Adrenal gland (tissue), 12 donors: ENCODE measurements around the gene CWC27. TPM values are rescaled to one million over a fixed set of nuclear protein-coding genes. Genes with fewer than 3 reads are reported as not detected.

Source experiments
- DNase-seq, 7 donors: peaks; one replicate each; pipeline ENCODE4 v3.0.0-alpha.2; 2019 to 2020
- H3K27ac ChIP-seq, 5 donors: fragments of 200-600 bp; sonication (generic) in 4 of 5; 1 replicate in 3 of 5; 2 replicates in 2 of 5; pipeline versions ENCODE4 v1.5.1 to v1.8.0; 2016 to 2020; ENCODE audit warnings: mild to moderate bottlenecking in 1 of 5
- H3K27me3 ChIP-seq: fragments of 200-600 bp; 2 replicates; pipeline ENCODE4 v1.8.0; 2021
- H3K36me3 ChIP-seq, 2 donors: fragments of 200-600 bp; replicated peaks in 1 of 2; 1 replicate in 1 of 2; 2 replicates in 1 of 2; pipeline versions ENCODE4 v1.5.1 to v1.8.0; 2018 to 2022
- H3K4me1 ChIP-seq, 2 donors: fragments of 200-600 bp; replicated peaks in 1 of 2; 1 replicate in 1 of 2; 2 replicates in 1 of 2; pipeline versions ENCODE4 v1.5.1 to v1.8.0; 2018 to 2021
- H3K4me3 ChIP-seq, 4 donors: fragments of 200-600 bp; sonication (generic) in 3 of 4; one replicate each; pipeline ENCODE4 v1.5.1; 2016 to 2018
- H3K9me3 ChIP-seq, 3 donors: fragments of 200-600 bp; sonication (generic) in 1 of 3; replicated peaks in 1 of 3; 1 replicate in 2 of 3; 2 replicates in 1 of 3; pipeline versions ENCODE4 v1.5.1 to v1.8.0; 2016 to 2021
- POLR2A ChIP-seq, 2 donors: fragments of 450-650 bp; IDR thresholded peaks; one replicate each; pipeline ENCODE4 v1.6.1; 2017; ENCODE audit warnings: antibody characterized with exemption in 2 of 2, mild to moderate bottlenecking in 2 of 2, moderate library complexity in 1 of 2
- whole genome bisulfite sequencing, 4 donors: extraction: QIAGEN DNeasy Blood & Tissue Kit in 2 of 4; methylation state at CpG; one replicate each; pipeline versions ENCODE4 v1.1.5 to v1.1.7; 2013 to 2017; 5-methylcytosine and 5-hydroxymethylcytosine counted together
- intact Hi-C, 2 donors: fragments of 100-400 bp; cut with DNase I; formaldehyde crosslinking; loops; one replicate each; pipeline versions ENCODE4 v1.14.1 to v1.15.0; 2022 to 2023
- polyA plus RNA-seq, 3 donors: library from polyadenylated mRNA; stranded (reverse); fragments of 200-250 nt in 2 of 3; fragments of 350-450 nt in 1 of 3; fragmentation: Illumina TruSeq in 1 of 3; extraction: RNeasy Lipid Tissue Mini Kit (QIAGEN cat#74804) in 1 of 3; gene quantifications; one replicate each; pipeline ENCODE4 v1.2.3, GENCODE V29; 2013 to 2014
- total RNA-seq, 9 donors: library from RNA; depleted of rRNA in 4 of 9; stranded (reverse); fragments of >200 nt in 4 of 9; fragments of 120-200 nt in 1 of 9; fragmentation: NEBNext Ultra II Directional in 1 of 9; extraction: Animal tissue kit (Norgen Biotek cat#: 25700) in 1 of 9; gene quantifications; one replicate each; pipeline versions ENCODE4 v1.1.0 to v1.2.4, GENCODE V29; 2013 to 2023
- TF ChIP-seq, protein P1 (sequence below), 6 experiments: fragments of 450-650 bp in 4 of 6; fragments of 200-600 bp in 2 of 6; sonication (generic) in 1 of 6; IDR thresholded peaks; 1 replicate in 5 of 6; 2 replicates in 1 of 6; pipeline versions ENCODE4 v1.5.1 to v1.8.0; 2016 to 2021; ENCODE audit warnings: antibody characterized with exemption in 6 of 6, mild to moderate bottlenecking in 2 of 6, moderate library complexity in 1 of 6
- donor health status: healthy with polysubstance abuse.
- donor health status: Bipolar disorder and iron deficiency.
- donor health status: DM: yes; HTN: yes; CAD: no.
- donor health status: DM: no; HTN: no; CAD: no.
- donor health status: DM: no; HTN: no; CAD: no.
- donor health status: DM: yes; HTN: yes; CAD: no.

CWC27 gene
- total and polyA plus RNA-seq, 12 donors = 7.3 to 31.0 (median 15.6) TPM

DNA sequence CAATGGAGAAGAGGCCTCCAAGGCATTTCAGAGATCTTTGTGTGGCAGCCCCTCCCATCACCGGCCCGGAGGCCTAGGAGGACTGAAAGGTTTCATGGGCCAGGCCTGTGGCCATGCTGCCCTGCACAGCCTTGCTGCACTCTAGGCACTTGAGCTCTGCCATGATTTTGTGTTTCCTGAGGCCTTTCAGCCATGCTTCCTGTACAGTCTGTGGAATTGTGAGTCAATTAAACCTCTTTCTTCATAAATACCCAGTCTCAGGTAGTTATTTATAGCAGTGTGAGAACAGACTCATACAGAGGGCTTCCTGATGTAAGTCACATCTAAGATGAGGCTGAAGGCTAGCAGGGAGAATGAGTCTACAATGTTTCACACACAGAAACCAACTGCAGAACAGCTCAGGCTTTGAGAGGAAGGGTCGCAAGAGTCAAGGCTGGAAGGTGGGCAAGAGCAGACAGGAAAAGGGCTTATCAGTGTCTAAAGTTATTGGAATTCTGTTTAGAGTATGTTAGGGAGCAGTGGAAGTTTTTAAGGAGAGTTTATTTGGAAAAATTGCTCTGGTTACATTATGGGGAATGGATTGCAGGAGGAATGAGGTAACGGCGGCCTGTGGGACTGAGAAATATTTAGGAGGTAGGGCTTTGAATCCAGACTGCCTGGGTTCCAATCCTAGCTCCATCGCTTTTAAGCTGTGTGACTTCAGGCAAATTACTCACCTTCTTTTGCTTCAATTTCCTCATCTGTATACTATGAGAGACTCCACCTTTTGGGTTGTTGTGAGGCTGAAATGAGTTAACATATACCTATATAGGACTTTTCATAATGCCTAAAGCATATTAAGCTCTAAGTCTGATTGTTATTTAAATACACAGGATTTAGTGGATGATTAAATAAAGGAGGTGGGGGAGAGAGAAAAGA lies 291.2 kb downstream of the CWC27 start:
- Histone ChIP-seq H3K4me3 (no peak overlapping the region), H3K27me3 (no peaks in the 10 kb centered on the region), H3K9me3 (no peaks in the 10 kb centered on the region), H3K36me3 (no peaks in the 10 kb centered on the region), H3K4me1 (peaks cover 0 to 9% of the 10 kb centered on the region in 2 donors), H3K27ac (no peak overlapping the region)
- TF ChIP-seq, protein P1, sequence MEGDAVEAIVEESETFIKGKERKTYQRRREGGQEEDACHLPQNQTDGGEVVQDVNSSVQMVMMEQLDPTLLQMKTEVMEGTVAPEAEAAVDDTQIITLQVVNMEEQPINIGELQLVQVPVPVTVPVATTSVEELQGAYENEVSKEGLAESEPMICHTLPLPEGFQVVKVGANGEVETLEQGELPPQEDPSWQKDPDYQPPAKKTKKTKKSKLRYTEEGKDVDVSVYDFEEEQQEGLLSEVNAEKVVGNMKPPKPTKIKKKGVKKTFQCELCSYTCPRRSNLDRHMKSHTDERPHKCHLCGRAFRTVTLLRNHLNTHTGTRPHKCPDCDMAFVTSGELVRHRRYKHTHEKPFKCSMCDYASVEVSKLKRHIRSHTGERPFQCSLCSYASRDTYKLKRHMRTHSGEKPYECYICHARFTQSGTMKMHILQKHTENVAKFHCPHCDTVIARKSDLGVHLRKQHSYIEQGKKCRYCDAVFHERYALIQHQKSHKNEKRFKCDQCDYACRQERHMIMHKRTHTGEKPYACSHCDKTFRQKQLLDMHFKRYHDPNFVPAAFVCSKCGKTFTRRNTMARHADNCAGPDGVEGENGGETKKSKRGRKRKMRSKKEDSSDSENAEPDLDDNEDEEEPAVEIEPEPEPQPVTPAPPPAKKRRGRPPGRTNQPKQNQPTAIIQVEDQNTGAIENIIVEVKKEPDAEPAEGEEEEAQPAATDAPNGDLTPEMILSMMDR (IDR thresholded peaks at IDR 0.05) = no peak
- TF ChIP-seq POLR2A (IDR thresholded peaks at IDR 0.05) = no peak
- DNase-seq = no peak
- WGBS, 4 donors = 83 to 93% (median 91%) methylated on average over 6 of the region's 6 CpGs
- intact Hi-C loops = no loop called here

DNA sequence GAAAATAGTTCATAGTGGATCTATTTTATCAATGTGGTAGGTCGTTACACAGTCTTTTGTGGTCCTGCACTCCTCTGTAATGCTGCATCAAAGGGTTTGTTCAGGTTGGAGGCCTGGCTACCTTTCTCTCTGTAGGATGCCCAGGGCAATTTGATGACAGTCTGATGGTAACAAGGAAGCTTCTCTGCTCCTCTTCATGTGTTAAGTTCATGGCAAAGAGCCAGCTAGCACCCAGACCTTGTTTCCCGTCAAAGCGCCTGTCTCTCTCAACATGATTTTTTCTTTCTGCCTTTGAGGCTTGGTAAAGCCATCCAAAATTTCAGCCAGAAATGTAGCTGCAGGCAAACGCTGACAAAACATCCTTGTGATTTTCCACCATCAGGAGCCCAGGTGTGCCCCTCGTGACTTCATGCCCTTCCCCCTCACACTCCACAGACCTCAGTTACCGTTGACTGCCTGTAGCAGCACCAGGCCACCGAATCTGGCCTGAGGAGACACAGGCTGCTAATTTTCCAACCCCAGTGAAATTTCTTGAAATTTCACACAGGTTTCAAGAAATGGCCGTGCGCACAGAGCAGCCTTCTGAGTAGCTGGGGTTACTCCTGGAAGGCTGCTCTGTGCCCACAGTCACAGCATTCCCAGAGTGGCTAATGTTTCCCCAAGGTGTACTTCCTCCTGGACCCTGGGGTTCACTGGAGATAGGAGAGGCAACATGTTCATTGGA lies 292.7 kb downstream of the CWC27 start:
- Histone ChIP-seq H3K27ac (no peak overlapping the region), H3K27me3 (no peaks in the 10 kb centered on the region), H3K36me3 (no peaks in the 10 kb centered on the region), H3K4me3 (no peak overlapping the region), H3K4me1 (peaks cover 0 to 9% of the 10 kb centered on the region in 2 donors), H3K9me3 (no peaks in the 10 kb centered on the region)
- TF ChIP-seq POLR2A (IDR thresholded peaks at IDR 0.05) = no peak
- TF ChIP-seq, protein P1 (IDR thresholded peaks at IDR 0.05) = no peak
- DNase-seq = peak in 1 of 7 donors; percentile 55
- WGBS, 4 donors = 79 to 86% (median 79%) methylated on average over 8 to 9 of the region's 9 CpGs
- intact Hi-C loops = no loop called here

DNA sequence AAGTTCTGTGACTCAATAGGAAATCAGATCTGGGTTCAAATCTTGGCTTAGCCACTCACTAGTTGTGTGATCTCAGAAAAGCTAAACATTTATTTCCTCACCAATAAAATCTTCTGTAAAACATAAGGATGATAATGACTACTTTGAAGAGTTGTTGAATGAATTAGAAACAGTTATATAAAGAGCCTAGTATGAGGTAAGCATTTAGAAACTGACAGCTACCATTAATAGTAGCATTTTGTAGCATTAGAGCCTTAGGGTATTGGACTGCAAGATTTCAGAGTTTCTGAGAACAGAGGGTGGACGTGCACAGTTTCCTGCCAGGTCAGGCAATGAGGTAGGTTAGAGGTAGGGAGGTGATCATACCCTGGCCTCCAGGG lies 293.2 kb downstream of the CWC27 start:
- H3K27me3 ChIP-seq = no peaks in the 10 kb centered on the region
- no peak overlapping the region for H3K27ac ChIP-seq
- H3K4me1 ChIP-seq = peaks cover 0 to 9% of the 10 kb centered on the region in 2 donors
- DNase-seq = no peak
- no peaks in the 10 kb centered on the region for H3K9me3 ChIP-seq
- no peak overlapping the region for H3K4me3 ChIP-seq
- intact Hi-C loops = no loop called here
- WGBS, 4 donors = 79 to 95% (median 83%) methylated on average over 1 of the region's 1 CpG
- TF ChIP-seq POLR2A (IDR thresholded peaks at IDR 0.05) = no peak
- TF ChIP-seq, protein P1 (IDR thresholded peaks at IDR 0.05) = no peak
- H3K36me3 ChIP-seq = no peaks in the 10 kb centered on the region

DNA sequence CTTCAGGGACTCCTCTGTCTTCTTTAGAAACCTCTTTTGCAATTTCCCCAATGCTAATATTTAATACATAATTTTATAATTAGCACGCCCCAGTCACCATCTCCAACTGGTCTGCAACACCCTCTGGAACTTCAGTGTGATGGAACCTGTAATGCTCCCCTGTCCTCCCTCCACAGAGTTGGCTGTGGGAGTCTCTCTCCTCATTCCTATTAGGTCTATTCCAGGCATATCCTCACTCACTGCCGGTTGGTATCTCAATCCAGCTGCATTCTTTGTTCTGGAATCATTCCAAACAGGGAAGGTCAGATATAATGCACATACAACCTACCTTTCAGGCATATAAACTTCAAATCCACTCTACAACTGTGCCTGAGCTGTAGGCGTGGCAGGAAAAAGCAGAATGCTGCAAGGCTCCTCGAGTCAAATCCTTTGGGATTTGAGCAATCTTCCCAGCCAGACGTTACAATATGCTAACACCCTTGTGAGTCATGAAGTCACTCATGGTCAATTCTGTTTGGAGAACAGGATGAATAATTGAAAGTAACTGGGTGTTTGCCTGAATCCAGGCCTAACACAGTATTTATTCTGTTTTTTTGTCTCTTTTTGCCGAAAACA lies 293.8 kb downstream of the CWC27 start:
- H3K4me3 ChIP-seq = no peak overlapping the region
- H3K9me3 ChIP-seq = no peaks in the 10 kb centered on the region
- no peaks in the 10 kb centered on the region for H3K36me3 ChIP-seq
- intact Hi-C loops = no loop called here
- H3K4me1 ChIP-seq = peaks cover 0 to 9% of the 10 kb centered on the region in 2 donors
- 38 to 60% (median 46%) methylated on average over 6 of the region's 6 CpGs for WGBS, 4 donors
- no peaks in the 10 kb centered on the region for H3K27me3 ChIP-seq
- TF ChIP-seq POLR2A (IDR thresholded peaks at IDR 0.05) = no peak
- TF ChIP-seq, protein P1 (IDR thresholded peaks at IDR 0.05) = no peak
- H3K27ac ChIP-seq = no peak overlapping the region
- DNase-seq = peak in 6 of 7 donors; percentile 35 to 60 (median 42)
